WERI-Rb-1 (cell line): Measurements from ENCODE around the gene FAM228B.

Source experiments
- DNase-seq: peaks from one replicate; pipeline ENCODE4 v3.0.0-alpha.2; 2020
- H3K27ac ChIP-seq: fragments of 250-450 bp; sonication (Bioruptor Pico); 2 replicates; pipeline ENCODE4 v1.5.1; 2020; ENCODE audit warnings: mild to moderate bottlenecking, moderate library complexity
- H3K27me3 ChIP-seq: fragments of 250-450 bp; sonication (Bioruptor Pico); 2 replicates; pipeline ENCODE4 v1.5.1; 2021; ENCODE audit warnings: mild to moderate bottlenecking, low read depth, moderate library complexity; ENCODE audit not compliant: insufficient read depth, severe bottlenecking
- H3K36me3 ChIP-seq: fragments of 250-450 bp; sonication (Bioruptor Pico); 2 replicates; pipeline ENCODE4 v1.5.1; 2020; ENCODE audit warnings: mild to moderate bottlenecking, moderate library complexity
- H3K4me3 ChIP-seq: 2 replicates; pipeline ENCODE4 v1.5.1; 2011; ENCODE audit warnings: low read depth, mild to moderate bottlenecking, control low read depth, low read length
- H3K9me3 ChIP-seq: fragments of 250-450 bp; sonication (Bioruptor Pico); 2 replicates; pipeline ENCODE4 v1.5.1; 2021; ENCODE audit warnings: mild to moderate bottlenecking, moderate library complexity; ENCODE audit not compliant: severe bottlenecking
- TF ChIP-seq, protein P1 (sequence below): IDR thresholded peaks from 2 replicates; pipeline ENCODE4 v1.5.1; 2011; ENCODE audit warnings: low read depth, mild to moderate bottlenecking, control low read depth, inconsistent platforms, low read length

Gene FAM228B

DNA sequence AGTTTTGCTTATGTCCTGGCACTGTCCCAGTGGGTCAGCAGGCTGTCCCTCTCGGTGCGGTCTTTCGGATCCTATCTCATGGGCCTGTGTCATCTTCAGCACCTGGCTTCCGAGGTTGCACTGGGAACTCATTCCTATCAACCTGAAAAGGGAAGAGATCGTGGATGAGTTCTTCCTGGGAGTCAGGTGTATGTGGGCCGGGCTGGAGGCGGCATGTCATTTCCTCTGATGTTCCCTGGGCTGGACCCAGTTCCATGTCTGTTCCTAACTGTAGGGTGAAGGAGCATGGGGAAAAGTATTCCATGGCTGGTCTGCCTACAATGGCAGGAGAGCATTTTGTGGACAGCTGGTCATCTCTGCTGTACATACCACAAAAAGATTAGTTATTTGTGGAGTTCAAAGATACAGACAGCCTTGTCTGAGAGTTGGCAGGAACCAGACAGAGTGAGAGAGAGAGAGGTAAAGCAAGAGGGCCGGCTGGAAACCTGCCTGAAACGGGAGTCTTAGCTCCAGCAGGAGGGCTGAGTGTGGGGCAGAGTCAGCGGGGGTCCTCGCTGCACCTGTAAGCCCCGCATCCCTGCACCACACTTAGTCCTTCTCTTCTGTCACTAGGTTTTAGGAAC is 76.8 kb downstream of the FAM228B start:
- Histone ChIP-seq H3K36me3 (peaks cover 5% of the 10 kb centered on the region), H3K9me3 (peaks cover 6% of the 10 kb centered on the region), H3K27ac (no peak overlapping the region), H3K27me3 (no peaks in the 10 kb centered on the region), H3K4me3 (no peak overlapping the region)
- DNase-seq: no peak
- TF ChIP-seq, protein P1, sequence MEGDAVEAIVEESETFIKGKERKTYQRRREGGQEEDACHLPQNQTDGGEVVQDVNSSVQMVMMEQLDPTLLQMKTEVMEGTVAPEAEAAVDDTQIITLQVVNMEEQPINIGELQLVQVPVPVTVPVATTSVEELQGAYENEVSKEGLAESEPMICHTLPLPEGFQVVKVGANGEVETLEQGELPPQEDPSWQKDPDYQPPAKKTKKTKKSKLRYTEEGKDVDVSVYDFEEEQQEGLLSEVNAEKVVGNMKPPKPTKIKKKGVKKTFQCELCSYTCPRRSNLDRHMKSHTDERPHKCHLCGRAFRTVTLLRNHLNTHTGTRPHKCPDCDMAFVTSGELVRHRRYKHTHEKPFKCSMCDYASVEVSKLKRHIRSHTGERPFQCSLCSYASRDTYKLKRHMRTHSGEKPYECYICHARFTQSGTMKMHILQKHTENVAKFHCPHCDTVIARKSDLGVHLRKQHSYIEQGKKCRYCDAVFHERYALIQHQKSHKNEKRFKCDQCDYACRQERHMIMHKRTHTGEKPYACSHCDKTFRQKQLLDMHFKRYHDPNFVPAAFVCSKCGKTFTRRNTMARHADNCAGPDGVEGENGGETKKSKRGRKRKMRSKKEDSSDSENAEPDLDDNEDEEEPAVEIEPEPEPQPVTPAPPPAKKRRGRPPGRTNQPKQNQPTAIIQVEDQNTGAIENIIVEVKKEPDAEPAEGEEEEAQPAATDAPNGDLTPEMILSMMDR: no peak

DNA sequence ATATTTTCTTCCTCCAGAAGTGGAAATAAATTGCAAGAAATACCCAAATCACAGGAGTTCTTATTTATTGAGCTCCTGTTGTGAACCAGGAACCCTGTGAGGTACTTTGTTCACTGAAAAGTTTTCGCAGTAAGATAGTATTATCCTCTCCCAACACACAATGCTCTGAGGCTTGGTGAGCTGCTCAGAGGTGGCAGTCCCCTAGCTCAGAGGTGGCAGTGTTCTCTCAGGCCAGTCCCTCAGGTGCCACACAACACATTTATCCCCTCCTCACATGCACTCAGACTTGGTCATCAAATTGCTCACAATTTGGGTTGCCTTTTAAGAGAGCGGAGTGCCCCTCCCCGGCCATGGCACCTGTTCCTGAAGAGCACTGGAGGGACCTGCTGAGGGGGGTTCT is 77.5 kb downstream of the FAM228B start:
- no peaks in the 10 kb centered on the region for H3K27me3 ChIP-seq
- no peak overlapping the region for H3K27ac ChIP-seq
- DNase-seq: no peak
- H3K9me3 ChIP-seq: peaks cover 6% of the 10 kb centered on the region
- no peak overlapping the region for H3K4me3 ChIP-seq
- peaks cover 5% of the 10 kb centered on the region for H3K36me3 ChIP-seq
- TF ChIP-seq, protein P1: no peak

DNA sequence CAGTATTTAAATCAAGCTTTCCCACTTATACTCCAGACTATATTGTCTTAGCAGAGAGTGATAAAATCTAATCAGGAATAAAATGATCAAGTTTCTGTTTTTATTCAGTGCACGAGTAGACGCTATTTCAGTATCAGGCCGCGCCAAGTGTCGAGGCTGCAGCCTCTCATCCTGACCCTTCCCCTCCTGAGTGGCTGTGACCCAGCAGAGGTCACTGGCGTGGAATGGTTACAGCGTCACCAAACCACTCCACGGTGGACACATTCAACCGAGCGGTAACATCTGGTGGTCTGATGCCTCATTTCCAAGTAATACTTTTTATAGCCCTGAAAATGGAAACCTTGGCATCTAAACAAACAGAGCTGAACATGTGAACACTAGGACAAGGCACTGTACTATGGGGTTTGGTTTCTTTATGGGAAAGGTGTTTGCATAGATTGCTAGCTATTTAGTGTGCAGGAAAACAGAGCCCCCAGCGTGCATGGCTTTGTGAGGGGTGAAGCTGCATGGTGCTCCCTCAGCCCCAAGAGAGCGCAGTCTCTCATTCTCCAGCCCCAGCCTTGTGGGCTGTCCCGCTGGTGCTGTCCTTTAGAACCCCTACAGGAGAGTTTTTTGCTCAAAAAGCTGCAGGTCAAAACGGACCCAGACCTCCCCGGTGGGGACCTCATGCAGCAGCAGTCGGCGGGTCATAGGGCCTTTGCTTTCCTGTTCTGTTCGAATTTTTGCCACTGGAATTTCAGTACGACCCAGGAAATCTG is 79.9 kb downstream of the FAM228B start:
- TF ChIP-seq, protein P1: no peak
- Histone ChIP-seq H3K4me3 (no peak overlapping the region), H3K36me3 (peaks cover 5% of the 10 kb centered on the region), H3K27ac (no peak overlapping the region), H3K9me3 (peaks cover 6% of the 10 kb centered on the region), H3K27me3 (no peaks in the 10 kb centered on the region)
- no peak for DNase-seq

DNA sequence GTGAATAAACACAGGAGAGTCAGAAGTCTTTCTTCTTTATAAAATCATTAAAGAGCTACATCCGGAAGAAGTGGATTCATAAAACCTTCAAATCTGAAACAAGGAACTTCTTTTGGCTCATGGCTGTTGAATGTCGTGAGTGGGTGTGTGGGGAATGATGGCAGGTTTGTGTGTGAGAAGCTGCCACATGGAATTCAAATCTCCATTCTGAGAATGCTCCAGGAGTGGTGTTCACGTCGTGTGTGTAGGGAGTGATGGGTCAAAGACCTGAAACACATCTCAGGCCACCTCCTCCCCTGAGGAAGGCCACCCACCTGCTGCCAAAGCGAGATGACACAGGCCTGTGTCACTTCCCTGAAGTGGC is 80.5 kb downstream of the FAM228B start:
- DNase-seq: no peak
- no peak overlapping the region for H3K4me3 ChIP-seq
- TF ChIP-seq, protein P1: no peak
- peaks cover 2% of the 10 kb centered on the region for H3K9me3 ChIP-seq
- H3K36me3 ChIP-seq: peaks cover 5% of the 10 kb centered on the region
- H3K27ac ChIP-seq: no peak overlapping the region
- H3K27me3 ChIP-seq: no peaks in the 10 kb centered on the region

DNA sequence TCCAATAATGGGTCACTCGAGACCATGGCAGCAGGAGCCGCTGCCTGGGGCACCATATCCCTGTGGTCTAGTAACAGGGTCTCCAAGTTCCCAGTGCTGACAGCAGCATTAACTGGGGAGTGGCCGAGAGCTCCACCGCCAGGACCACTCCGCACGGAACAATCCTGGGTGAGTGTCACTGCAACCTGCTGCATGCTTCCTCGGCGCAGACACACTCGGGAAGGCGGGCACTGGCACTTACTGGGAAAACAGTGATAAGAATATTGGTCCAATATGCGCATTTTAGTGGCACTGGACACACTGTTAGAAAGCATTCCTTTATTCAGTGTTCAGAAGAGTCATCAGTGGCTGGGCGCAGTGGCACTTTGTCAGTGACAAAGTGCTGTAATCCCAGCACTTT is 81.2 kb downstream of the FAM228B start:
- H3K27ac ChIP-seq: no peak overlapping the region
- no peaks in the 10 kb centered on the region for H3K27me3 ChIP-seq
- H3K9me3 ChIP-seq: no peaks in the 10 kb centered on the region
- no peak for DNase-seq
- H3K4me3 ChIP-seq: no peak overlapping the region
- TF ChIP-seq, protein P1: no peak
- H3K36me3 ChIP-seq: peaks cover 9% of the 10 kb centered on the region

DNA sequence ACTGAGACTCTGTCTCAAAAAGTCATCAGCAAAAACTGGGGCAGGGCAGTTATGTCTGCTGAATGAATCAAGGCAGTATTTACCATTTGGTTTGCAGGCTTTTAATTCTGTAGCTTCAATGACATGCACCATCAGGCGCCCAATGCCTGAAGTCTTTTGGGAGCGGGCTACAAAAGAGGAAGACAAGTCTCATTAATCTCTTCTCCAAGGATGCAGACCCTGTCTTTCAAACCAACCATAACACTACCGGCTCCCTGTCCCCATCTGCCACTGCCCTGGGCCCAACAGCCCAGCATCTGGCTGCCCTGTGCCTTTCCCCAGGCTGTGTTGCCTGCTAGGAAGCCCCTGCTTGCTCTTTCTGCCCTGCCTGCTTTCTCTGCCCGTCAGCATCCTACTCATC is 81.9 kb downstream of the FAM228B start:
- Histone ChIP-seq H3K4me3 (no peak overlapping the region), H3K27me3 (no peaks in the 10 kb centered on the region), H3K27ac (no peak overlapping the region), H3K9me3 (no peaks in the 10 kb centered on the region), H3K36me3 (peaks cover 9% of the 10 kb centered on the region)
- DNase-seq: no peak
- TF ChIP-seq, protein P1: no peak
